GM18858 (cell line): ENCODE results near the gene TAF5L.
"Not testable (repeated sequence)": the region's sequence is repeated elsewhere in the genome, so short reads cannot be mapped to it uniquely, and the experiment has no call there.

Experiments used
- ATAC-seq: cut with Tn5 transposase; IDR thresholded peaks from one replicate; pipeline ENCODE4 v1.9.1; 2021; ENCODE audit not compliant: unreplicated experiment

TAF5L gene

DNA sequence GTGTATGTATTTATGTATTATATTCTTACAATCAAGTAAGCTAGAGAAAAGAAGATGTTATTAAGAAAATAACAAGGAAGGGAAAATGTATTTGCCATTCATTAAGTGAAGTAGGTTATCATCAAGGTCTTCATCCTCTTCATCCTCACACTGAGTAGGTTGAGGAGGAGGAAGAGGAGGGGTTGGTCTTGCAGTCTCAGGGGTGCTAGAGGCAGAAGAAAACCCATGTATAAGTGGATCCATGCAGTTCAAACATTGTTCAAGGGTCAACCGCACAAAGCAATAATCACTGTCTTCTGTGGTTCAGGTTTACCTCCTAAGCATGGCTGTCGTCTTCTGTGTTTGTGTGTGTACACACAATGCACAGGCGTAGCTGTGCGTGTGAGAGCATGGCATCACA is 17.0 kb upstream of the TAF5L start:
- ATAC-seq, result no peak

DNA sequence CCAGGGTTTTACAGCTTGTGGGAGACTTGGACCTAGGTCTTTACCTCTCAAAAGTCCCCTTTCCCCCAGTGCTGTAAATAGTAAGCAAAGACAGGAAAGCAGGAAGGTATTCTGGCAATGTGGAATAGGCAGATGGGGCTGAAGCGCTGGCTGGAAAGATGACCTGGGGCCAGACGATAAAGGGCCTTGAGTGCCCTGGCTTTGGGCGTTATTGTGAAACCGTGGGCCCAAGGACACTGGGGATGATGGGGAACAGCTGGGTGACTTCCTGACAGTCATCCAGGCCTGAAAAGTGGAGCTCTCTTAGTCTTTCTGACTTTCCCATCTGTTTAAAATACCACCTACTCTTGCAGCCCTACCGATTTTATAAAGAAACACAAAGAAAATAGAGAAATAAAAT is 16.5 kb upstream of the TAF5L start:
- no peak for ATAC-seq

DNA sequence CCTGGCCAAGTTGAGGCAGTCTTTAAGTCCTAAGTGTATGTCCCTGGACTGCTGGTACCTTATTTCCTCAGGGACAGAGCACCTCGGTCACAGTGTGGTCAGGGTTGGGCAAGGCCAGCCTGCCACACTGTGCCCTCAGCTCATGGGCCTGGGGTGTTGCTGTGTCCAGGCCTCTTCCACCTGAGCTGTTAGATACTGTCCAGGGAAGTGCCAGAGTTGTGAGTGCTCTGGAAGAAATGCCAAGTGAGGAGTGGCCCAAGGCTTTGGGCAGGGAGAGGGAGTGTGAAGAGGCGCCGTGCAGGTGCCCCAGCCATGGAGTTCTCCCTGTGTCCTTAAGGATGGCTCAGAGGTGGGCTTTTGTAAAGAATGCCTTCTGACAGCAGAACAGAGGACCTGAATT is 15.4 kb upstream of the TAF5L start:
- no peak for ATAC-seq

DNA sequence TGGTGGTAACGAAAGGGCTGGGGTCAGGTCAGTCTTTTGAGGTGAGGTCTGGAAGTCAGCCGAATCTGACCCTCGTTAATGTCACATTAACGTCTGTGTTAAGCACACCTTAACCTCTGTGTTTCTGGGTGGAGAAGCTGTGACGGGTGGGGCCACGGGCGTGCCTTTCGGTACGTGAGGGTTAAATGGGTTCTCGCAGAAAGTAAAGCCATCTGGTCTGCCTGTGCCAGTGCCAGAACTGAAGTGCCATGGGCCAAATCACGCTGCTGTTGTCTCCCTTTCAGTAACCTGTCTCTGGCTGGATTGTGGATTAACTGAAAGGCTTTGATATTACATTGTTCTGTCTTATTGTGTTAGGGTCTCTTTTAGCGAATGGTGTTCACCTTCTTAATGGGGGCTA is 14.5 kb upstream of the TAF5L start:
- ATAC-seq, result no peak

DNA sequence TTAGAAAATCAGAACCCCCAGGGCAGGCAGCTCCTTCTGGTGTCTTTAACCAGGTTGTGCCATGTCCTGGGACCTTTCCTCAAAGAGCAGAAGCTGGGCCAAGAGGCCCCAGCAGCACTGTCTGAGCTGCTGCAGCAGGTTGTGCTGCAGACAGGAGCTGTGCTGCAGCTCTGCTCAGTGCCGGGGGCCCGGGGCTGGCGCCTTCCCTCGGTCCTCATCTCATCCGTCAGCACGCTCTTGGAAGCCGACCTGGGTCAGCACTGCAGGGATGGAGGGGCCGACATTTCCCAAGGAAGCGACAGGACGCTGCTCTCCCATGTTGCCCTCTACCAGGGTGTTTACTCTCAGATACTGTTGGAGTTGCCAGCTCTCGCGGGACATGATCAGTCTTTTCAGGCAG is 11.8 kb upstream of the TAF5L start:
- no peak for ATAC-seq

DNA sequence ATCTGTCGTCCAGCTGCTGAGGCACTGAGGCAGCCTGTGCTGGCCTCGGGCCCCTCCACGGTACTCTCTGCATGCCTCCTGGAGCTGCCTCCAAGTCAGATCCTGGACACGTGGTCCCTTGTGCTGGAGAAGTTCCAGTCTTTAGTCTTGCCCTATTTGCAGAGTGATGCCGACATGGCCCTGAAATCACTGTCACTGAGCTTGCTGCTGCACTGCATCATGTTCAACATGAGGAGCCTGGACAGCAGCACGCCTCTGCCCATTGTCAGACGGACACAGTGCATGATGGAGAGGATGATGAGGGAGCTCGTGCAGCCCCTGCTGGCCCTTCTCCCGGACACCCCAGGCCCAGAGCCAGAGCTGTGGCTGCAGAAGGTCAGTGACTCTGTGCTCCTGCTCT is 10.1 kb upstream of the TAF5L start:
- ATAC-seq, result no peak

DNA sequence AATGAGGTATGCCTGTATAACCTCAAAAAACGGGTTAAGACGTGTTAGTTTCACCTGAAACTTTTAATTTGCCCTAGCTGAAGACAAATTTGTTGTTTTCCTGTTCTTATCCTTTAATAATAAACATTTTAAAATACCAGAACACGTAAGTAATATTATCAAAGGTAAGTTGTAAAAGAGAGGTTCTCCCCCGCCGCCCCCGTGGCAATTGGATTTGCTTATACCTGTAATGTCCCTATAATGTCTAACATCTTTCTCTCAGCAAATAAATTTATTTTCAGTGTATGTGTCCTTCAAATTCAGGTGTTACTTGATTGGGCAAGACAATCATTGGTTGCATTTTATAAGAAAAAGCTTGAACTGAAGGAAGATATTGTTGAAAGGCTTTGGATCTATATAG is 6.0 kb upstream of the TAF5L start:
- ATAC-seq, result no peak

DNA sequence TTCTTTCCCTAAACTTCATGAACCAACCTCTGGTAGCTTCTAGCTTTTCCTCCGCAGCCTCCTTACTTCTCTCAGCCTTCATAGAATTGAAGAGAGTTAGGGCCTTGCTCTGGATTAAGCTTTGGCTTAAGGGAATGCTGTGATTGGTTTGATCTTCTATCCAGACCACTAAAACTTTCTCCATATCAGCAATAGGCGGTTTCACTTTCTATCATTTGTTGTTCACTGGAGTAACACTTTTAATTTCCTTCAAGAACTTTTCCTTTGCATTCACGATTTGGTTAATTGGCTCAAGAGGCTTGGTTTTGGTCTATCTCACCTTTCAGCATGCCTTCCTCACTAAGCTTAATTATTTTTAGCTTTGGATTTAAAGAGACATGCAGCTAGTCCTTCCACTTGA is 5.2 kb upstream of the TAF5L start:
- no peak for ATAC-seq

DNA sequence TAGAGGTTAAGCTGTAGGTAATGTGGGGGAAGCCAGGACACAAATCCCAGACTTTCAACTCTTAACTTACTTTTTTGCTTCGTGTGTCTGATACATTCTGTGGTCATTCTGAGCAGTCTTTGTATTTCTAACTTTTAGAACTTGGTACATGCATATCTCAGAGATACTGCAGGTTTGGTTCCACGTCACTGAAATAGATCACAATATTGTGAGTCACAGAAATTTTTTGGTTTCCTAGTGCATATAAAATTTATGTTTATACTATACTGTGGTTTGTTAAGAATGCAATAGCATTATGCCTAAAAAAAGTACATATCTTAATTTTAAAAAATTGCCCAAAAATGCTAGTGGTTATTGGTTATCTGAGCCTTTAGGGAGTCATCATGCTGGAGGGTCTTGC is 3.3 kb upstream of the TAF5L start:
- ATAC-seq, result no peak

DNA sequence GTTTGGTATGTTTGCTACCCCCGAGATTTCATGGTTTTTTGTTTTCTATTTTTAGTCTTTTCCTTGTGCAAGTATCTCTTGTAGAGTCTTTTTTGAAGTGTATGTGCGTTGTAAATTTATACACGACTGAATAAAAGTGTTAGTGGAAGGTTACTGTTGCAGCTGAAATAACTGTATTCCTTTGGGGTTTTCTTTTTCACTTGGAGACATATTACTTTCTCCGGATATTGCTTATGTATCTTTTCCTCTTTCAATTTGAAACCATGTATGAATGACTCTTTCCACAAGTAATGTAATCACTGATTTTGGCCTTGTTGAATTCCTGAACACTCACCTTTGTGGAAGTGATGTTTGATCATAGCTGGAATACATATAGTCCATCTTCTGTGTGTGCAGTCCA is 1.1 kb upstream of the TAF5L start:
- ATAC-seq, result no peak

DNA sequence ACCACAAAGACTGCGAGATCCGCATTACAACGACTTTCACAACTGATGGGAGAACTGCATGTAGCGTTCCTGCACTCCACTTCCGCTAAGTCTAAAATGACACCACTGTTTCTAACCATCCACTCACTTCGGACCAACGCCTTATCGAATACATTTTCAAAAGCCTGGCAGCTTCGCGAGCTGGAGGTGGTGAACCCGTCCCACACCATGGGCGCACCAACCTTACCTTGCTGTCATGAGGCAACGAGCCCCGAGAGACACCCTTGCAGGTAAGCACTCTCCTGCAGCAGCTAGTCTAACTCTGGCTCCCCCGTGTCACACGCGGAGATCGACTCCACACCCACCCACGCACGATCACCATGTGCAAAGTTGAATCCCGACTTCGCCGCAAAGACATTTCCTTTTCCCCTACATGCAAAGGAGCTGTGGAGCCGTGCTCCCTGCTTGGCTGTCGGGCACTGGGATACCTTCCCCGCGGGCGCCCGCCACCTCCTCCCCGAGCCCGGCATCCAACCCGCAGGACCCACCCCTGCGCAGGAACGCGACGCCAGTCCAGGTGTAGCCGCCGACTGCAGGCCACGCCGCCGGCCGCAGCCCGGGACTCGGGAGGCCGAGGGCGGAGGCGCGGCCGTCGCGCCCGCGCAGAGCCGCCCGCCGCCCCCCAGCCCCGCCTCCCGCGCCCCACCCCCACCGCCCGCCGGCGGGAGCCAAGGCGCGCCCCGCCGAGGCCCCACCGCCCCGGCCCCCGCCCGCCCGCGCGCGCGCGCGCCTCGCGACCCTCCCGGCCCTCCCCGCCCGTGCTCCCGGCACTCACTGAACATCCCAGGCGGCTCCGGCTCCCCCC is 629 bp downstream of the TAF5L start:
- ATAC-seq, result peak; percentile 14

DNA sequence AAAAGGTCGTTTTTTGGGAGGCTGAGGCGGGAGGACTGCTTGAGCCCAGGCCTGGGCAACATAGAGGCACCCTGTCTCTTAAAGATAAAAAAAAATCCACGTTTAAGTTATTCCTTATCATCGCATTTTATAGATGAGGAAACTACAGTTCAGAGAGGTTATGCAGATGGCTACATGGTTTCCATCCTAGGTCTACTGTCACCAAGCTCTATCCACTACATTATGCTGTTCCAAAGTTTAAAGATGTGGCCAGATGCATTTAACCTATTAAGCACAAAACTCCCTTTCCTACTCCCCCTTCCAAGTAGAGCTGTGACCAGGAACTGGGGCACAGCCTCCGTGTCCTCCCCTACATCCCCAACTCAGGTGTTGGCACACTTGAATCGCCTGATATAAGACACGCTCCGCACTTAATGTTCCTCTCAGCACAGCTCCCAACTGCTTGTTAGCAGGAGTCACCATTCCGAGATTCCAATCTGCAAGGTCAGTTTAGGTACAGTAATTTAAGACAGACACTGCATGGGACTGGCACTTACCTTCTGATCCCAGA is 1.3 kb downstream of the TAF5L start:
- ATAC-seq, result no peak

DNA sequence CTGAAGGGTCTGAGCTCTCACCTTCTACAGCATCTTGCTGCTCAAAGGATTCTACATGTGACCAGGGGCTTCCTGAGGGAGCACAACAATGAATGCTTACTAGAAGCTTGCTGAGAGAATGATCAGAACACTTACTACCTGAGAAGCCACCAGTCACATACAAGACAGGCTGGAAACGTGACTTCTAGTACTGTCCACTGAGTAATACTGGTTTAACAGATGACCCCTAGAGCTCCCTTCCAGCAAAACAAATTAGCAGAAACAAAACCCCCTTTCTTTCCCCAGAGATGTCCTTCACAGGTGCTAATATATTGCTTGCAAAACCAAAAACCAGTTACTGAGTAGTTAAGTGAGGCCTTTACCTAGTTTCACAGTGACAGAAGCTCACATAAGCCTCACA is 2.1 kb downstream of the TAF5L start:
- no peak for ATAC-seq

DNA sequence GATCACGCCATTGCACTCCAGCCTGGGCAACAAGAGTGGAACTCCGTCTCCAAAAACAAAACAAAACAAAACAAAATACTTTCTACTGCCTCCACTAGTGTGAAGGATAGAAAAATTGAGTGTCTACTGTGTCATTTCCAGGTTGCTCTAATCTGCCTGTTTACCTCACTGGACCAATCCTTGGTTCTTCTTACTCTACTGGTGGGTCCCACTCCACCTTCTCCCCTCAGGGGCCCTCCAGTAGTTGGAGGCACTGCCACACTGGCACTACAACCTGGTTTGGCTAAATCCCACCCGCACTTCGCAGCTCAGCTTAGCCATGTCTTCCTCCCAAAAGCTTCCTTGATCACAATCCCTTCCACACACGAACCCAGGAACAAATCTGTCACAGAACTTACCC is 2.7 kb downstream of the TAF5L start:
- no peak for ATAC-seq

DNA sequence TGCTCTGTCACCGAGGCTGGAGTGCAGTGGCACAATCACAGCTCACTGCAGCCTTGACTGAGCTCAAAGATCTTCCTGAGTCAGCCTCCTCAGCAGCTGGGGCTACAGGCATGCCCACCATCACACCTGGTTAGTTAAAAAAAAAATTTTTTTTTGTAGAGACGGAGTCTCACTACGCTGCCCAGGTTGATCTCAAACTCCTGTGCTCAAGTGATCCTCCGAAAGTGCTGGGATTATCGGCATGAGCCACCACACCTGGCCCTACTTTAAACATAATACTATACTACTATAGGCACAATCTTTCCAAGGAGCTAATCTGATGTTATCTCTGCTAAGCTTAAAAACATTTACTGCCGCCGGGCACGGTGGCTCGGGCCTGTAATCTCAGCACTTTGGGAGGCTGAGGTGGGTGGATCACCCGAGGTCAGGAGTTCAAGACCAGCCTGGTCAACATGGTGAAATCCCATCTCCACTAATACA is 3.2 kb downstream of the TAF5L start:
- ATAC-seq, result not testable (repeated sequence)

DNA sequence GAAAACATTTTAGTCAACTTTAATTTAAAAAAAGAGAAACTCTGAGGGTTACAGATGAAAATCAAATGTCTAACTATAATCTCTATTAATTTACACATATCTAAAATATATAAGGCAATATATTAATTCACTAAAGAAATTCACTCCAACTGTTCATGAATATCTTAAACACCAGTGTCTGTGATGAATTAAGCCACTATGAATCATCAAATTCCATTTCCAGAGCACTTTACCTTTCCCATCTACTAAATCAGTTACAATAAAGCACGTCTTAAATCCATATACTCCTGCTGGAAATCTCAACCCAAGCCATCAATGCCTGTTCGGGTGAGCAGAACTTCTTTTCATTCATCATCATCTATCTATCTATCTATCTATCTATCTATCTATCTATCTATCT is 4.3 kb downstream of the TAF5L start:
- ATAC-seq, result no peak

DNA sequence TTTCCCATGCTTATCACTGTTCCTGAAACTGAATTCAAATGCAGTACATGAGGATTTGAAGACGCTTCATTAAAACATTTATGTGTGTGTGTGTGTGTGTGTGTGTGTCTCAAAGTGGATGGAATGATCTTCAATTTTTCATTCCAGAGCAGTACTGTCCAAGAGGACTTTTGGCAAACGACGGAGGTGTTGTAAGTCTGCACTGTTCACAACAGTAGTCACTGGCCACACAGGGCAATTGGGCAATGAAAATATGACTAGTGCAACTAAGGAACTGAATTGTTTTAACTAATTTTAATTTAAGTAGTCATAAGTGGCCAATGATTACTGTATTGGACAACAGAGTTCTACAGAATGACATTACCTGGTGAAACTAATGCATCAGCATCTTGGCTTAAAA is 5.0 kb downstream of the TAF5L start:
- ATAC-seq, result no peak

DNA sequence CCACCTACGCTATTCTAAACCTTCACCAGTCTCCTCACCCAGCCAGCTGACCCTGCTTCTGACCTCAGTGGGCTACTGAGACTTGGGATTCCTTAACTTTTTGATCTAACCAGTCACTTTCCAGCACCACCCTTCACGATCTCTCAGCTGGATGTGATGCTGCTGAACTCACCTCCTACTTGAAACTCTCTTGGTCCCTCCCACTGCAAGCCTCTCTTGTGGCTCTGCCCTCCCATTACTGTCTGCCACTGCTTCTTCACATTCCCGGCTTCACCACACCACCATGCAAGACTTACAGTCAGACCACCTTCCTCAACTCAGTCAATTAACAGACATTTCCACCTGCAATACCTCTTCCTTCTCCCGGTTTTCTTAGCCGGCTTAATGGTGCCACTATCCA is 6.3 kb downstream of the TAF5L start:
- ATAC-seq, result no peak

DNA sequence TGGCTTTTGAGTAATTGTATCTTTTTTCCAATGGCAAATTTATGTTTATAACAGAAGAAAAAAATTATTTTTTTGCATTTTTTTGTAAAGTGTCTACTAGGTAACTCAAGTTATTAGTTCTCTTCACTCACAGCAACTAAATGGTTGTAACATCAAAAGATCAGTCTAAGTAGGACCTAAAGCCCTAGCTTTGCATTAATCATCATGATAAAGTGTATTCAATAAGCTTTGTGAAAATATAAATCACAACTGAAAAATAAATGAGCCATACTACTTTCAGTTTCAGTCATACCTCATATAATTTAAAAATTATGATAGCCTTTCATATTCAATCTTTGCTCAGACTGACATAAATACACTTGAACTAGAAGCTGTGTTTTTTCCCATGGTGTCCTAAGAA is 6.9 kb downstream of the TAF5L start:
- no peak for ATAC-seq

DNA sequence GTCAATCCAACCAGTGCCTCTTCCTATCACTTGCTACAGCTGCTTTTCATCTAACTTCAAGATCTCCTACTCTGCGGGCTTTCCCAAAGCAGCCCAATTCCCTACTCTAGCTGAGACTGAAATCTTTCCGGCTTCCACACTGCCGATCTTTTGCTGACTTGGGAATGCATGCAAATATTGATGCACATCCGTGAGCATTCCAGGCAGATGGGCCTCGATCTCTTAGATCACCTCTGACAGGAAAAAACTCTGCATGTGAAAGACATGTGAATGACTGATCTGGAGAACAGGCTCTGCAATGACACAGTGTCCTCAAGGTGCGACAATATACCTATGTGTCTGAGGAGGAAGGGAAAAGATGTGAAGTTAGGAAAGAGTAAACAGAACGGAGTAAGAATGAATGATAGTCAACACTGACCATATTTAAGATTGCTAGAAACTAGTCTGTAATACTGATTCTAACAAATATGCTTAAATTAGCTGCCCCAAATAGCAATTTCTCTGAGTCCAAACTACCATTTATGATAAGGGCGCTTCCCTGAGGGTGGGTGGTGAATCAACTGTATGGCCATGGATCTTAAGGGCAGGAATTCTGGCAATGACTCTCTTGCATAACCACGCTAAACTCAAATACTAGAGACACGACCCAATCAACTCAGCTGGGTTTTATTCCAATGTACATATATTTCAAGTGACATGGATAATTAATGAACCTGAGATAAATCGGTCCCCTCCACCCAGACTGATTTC is 8.4 kb downstream of the TAF5L start:
- no peak for ATAC-seq

DNA sequence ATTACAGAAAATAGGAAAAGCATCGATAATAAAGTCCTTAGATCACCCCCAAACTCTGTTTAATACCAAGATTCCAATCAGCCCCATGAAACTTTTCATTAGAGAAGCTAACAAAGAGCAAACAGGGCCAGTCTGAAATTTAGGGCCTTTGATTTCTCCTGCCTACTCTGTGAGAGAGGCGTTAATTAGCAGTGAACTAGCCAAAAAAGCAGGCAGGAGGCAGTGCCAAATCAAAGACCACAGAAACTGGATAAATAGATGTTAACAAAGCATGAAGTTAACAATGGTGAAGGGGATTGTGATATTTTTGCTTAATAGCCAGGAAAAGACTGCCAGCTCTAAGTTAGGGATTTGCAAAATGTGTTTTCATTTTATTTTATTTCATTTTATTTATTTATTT is 11.2 kb downstream of the TAF5L start:
- no peak for ATAC-seq

DNA sequence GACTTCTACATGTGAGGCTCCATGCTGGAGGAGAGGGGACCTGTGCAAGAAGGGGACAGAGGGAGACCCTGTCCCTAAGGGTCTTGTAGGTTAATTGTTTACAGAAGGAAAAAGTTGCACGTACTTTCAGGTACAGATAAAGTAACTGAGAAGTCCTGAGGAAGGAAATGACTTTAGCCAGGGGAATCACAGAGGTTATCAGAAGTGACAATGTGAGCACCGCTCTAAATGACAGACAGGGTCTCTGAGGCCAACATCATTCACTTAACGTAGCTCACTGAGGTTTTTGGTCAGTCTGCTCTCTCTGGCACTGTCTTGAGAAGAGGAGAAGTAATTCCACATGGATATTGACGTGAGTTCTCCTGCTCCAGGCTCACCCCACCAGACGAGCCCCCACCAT is 12.0 kb downstream of the TAF5L start:
- no peak for ATAC-seq
